ENCODE results near the gene ART1. TPM values are rescaled to one million over a fixed set of nuclear protein-coding genes. Genes with fewer than 3 reads are reported as not detected.

The ART1 gene
- total RNA-seq, 1 experiment from 2014 or later, result not detected

DNA sequence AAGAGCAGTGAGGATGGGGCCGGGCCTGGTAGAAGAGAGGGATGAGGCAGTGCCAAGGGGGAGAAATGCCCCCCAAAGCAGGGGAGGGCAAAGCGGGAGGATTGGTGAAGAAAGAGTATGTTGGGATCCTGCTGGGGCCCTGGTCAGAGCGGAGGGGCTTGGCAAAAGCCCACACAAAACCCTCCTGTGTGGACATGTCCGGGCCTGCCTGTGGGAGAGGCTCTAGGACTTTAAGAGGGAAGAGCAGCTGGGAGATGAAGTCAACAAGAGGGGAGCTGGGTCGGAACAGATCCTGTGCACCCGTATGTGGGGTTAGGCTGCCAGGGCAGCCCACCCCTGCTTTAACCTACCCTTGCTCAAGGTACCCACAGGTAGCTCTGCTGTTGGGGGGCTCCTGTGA lies 28.9 kb upstream of the ART1 start:
- H2BK120ac ChIP-seq (ENCODE audit: low read depth, low read length, poor library complexity, severe bottlenecking), result no peak overlapping the region
- no peak overlapping the region for H3K4me3 Mint-ChIP-seq
- no peak overlapping the region for H3T11ph ChIP-seq (ENCODE audit: low read length)
- H4K20me1 ChIP-seq (ENCODE audit: control insufficient read depth, insufficient read depth, insufficient read length), result no peaks in the 10 kb centered on the region
- H3K27me3 Mint-ChIP-seq (ENCODE audit: low read depth), result no peaks in the 10 kb centered on the region
- H2AK5ac ChIP-seq (ENCODE audit: insufficient read length, low read length), result no peak overlapping the region
- no peak overlapping the region for H3K27ac ChIP-seq (ENCODE audit: insufficient read length, low read depth, low read length)
- no peak overlapping the region for H3K9ac ChIP-seq (ENCODE audit: extremely low read depth, insufficient read length, low read length)
- WGBS (ENCODE audit: extremely low coverage, insufficient read length, low lambda C conversion rate), result no CpG with 5 or more reads among the region's 6 CpGs
- H2BK5ac ChIP-seq (ENCODE audit: insufficient read length, low read length), result no peak overlapping the region
- H3K9me3 ChIP-seq (ENCODE audit: control insufficient read depth, low read depth, low read length), result no peaks in the 10 kb centered on the region
- H3K56ac ChIP-seq (ENCODE audit: insufficient read length, low read depth, low read length), result no peak overlapping the region
- peaks cover 17 to 18% of the 10 kb centered on the region in 2 experiments for H3K4me1 Mint-ChIP-seq
- H3K9me3 Mint-ChIP-seq, result no peaks in the 10 kb centered on the region
- H2BK15ac ChIP-seq (ENCODE audit: low read depth, low read length), result no peak overlapping the region
- H2AFZ ChIP-seq (ENCODE audit: low read length), result no peak overlapping the region
- H4K91ac ChIP-seq (ENCODE audit: insufficient read length, low read depth, low read length), result no peak overlapping the region
- H3K18ac ChIP-seq (ENCODE audit: insufficient read length, low read depth, low read length), result peak overlapping the region; percentile 12
- H3K4me2 ChIP-seq (ENCODE audit: insufficient read depth, insufficient read length, low read length), result no peak overlapping the region
- no peak overlapping the region for H4K8ac ChIP-seq (replicated peaks; ENCODE audit: insufficient read length, low read depth, low read length)
- no peak overlapping the region for H3K14ac ChIP-seq (ENCODE audit: insufficient read depth, low read length)
- no peak overlapping the region for H2BK20ac ChIP-seq (ENCODE audit: low read depth, low read length, poor library complexity, severe bottlenecking)
- H3K79me1 ChIP-seq (ENCODE audit: insufficient read depth, low read depth, low read length, poor library complexity, severe bottlenecking), result no peaks in the 10 kb centered on the region
- no peak for TF ChIP-seq CTCF (conservative IDR thresholded peaks at IDR 0.05)
- no peaks in the 10 kb centered on the region for H3K27me3 ChIP-seq (ENCODE audit: insufficient read depth, low read length)
- no peaks in the 10 kb centered on the region; a peak in 1 of 7 replicates for H3K36me3 Mint-ChIP-seq (ENCODE audit: insufficient read depth in 1 of 3, low read depth in 3 of 3)
- no peak overlapping the region for H4K5ac ChIP-seq (ENCODE audit: insufficient read length, low read depth, low read length)
- no peaks in the 10 kb centered on the region for H3K79me2 ChIP-seq (ENCODE audit: insufficient read depth, low read length)
- H3K23ac ChIP-seq (ENCODE audit: insufficient read length, low read depth, low read length), result no peak overlapping the region
- H3K4ac ChIP-seq (ENCODE audit: low read depth, low read length), result no peak overlapping the region
- no peaks in the 10 kb centered on the region for H3K4me1 ChIP-seq (ENCODE audit: insufficient read depth, low read length)
- no peak overlapping the region for H2BK12ac ChIP-seq (ENCODE audit: insufficient read length, low read depth, low read length)
- H3K27ac Mint-ChIP-seq, result peak overlapping the region; percentile 4 to 55 (median 48); a peak in 2 of 7 replicates
- no peak for DNase-seq
- H3K23me2 ChIP-seq (ENCODE audit: insufficient read length, low read depth, low read length, poor library complexity, severe bottlenecking), result no peaks in the 10 kb centered on the region
